HG02798 (cell line): ENCODE data around the gene UAP1.

ENCODE experiments used
- ATAC-seq: cut with Tn5 transposase; IDR thresholded peaks from one replicate; pipeline ENCODE4 v1.9.1; 2021; ENCODE audit warnings: mild to moderate bottlenecking; ENCODE audit not compliant: unreplicated experiment, poor library complexity

The UAP1 gene

DNA sequence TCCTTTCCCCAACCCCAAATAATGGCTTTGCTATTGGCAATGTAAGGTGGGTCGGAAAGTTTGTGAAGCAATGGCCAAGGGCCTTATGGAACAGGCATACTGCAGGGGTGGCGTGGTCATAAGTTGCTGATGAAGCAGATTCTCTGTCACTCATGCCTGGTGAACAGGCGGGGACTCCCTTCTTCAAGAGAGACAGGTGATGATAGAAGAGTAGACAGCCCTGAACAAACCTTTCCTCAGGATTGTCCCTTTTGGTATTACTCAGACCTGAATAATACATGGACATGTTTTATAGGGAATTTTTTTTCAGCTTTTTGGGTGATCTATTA is 83.4 kb downstream of the UAP1 start:
- ATAC-seq, result no peak

DNA sequence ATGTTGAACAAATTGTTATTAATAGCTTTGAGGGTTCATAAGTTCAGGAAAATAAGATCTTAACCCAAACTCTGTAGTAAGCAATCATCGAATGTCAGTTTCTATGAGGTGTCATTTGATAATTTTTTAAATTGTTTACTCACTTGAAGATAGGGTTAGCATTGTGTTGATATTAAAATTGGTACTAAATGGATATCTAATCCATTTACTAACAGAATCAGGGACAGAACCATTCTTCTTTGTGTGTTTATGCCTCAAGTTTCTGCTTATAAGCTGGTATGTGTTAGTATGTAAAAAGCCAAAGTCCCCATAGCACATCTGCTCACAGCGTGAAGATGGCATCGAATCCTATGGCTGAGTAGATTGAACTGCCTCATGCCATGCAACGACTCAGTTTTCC is 84.1 kb downstream of the UAP1 start:
- ATAC-seq, result no peak

GRCh38 chr1:162649583-162649982 is 88.1 kb downstream of the UAP1 start:
- no peak for ATAC-seq
